Hepatocyte (in vitro differentiated cells): ENCODE results near the gene SHISA3.

ENCODE experiments used
- CTCF ChIP-seq: fragments of 200-600 bp; sonication (generic); IDR thresholded peaks from 2 replicates; pipeline ENCODE4 v1.5.1; 2016; ENCODE audit warnings: antibody characterized with exemption, mild to moderate bottlenecking; ENCODE audit not compliant: poor library complexity
- EZH2 ChIP-seq: fragments of 200-600 bp; sonication (generic); IDR thresholded peaks from 2 replicates; pipeline ENCODE4 v1.6.1; 2016; ENCODE audit warnings: antibody characterized with exemption, mild to moderate bottlenecking, borderline replicate concordance
- EZH2phosphoT487 ChIP-seq: fragments of 200-600 bp; sonication (generic); IDR thresholded peaks from one replicate; pipeline ENCODE4 v1.6.1; 2018; ENCODE audit warnings: antibody characterized with exemption, mild to moderate bottlenecking, low read depth, moderate library complexity; ENCODE audit not compliant: unreplicated experiment, severe bottlenecking

GRCh38 chr4:42425146-42426065 is 28.1 kb downstream of the SHISA3 start:
- TF ChIP-seq CTCF (no peak), EZH2phosphoT487 (no peak), EZH2 (no peak)
